ENCODE data around the gene PTF1A.

DNA sequence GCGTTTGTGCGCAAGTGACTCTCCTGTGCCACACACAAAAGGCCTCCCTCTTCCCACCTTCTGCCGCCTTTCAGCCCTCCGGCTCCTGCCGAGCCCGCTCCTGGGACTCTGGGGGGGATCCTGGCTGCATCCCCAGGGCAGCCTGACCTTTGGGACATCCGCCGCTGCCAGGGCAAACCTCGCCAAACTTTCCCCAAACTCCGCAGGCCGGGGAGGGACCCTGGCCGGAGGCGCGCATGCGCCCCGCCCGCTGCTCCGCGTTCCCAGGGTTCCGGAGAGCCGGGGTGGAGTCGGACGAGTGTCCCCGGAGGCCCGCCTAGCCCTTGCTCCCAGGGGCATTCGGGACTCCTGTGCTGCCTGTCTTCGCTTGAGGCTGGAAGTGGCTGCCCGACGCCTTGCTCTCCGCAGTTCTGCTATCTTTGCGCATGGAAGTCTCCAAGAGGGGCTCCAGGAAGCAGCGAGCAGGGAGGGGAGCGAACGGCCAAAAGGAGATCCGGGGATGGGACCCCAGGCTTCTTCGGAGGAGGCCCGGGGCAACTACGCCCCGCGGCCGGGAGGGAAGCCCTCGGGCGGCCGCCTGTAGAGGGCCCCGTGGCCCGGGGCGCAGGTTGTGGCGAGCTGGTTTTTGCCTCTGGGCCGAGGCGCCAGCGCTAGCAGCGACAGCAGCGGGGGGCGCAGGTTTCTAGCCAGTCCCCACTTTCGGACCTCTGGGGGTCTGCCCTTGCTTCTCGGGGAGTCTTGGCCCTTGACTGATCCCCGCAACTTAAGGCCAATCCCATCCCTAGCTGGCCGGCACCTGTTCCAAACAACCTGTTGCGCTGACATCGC, 7.0 kb downstream of the PTF1A start:
- TF ChIP-seq, protein P1, sequence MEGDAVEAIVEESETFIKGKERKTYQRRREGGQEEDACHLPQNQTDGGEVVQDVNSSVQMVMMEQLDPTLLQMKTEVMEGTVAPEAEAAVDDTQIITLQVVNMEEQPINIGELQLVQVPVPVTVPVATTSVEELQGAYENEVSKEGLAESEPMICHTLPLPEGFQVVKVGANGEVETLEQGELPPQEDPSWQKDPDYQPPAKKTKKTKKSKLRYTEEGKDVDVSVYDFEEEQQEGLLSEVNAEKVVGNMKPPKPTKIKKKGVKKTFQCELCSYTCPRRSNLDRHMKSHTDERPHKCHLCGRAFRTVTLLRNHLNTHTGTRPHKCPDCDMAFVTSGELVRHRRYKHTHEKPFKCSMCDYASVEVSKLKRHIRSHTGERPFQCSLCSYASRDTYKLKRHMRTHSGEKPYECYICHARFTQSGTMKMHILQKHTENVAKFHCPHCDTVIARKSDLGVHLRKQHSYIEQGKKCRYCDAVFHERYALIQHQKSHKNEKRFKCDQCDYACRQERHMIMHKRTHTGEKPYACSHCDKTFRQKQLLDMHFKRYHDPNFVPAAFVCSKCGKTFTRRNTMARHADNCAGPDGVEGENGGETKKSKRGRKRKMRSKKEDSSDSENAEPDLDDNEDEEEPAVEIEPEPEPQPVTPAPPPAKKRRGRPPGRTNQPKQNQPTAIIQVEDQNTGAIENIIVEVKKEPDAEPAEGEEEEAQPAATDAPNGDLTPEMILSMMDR (IDR thresholded peaks at IDR 0.05 in 8 of 11, conservative IDR thresholded peaks at IDR 0.05 in 3 of 11), result no peak
- no peak for TF ChIP-seq POLR2AphosphoS5 (IDR thresholded peaks at IDR 0.05)

Measured in spleen (tissue), 7 donors.